KMS-11 (cell line): ENCODE results near the gene GUCA2B.

Source experiments
- H2AFZ ChIP-seq: fragments of 200-600 bp; sonication (generic); 2 replicates; pipeline ENCODE4 v1.6.1; 2016; ENCODE audit warnings: antibody characterized with exemption, mixed run types, low read depth
- H3K27ac ChIP-seq: fragments of 200-600 bp; sonication (generic); 2 replicates; pipeline ENCODE4 v1.6.1; 2016; ENCODE audit warnings: mild to moderate bottlenecking, mixed run types
- H3K27me3 ChIP-seq: fragments of 200-600 bp; sonication (generic); 2 replicates; pipeline ENCODE4 v1.6.1; 2017; ENCODE audit warnings: mild to moderate bottlenecking, low read depth, mixed run types, moderate library complexity; ENCODE audit not compliant: insufficient read depth
- H3K36me3 ChIP-seq: fragments of 200-600 bp; sonication (generic); 2 replicates; pipeline ENCODE4 v1.6.1; 2017; ENCODE audit warnings: mild to moderate bottlenecking, mixed run types; ENCODE audit not compliant: insufficient read depth
- H3K4me1 ChIP-seq: fragments of 200-600 bp; sonication (generic); 2 replicates; pipeline ENCODE4 v1.6.1; 2016; ENCODE audit warnings: mild to moderate bottlenecking, low read depth, mixed run types; ENCODE audit not compliant: poor library complexity, severe bottlenecking
- H3K4me2 ChIP-seq: fragments of 200-600 bp; sonication (generic); 2 replicates; pipeline ENCODE4 v1.7.0; 2016; ENCODE audit warnings: mild to moderate bottlenecking, mixed run types
- H3K4me3 ChIP-seq: fragments of 200-600 bp; sonication (generic); IDR thresholded peaks from 2 replicates; pipeline ENCODE4 v1.6.1; 2017; ENCODE audit warnings: low read depth, low read length, mixed read lengths; ENCODE audit not compliant: insufficient read depth
- H3K79me2 ChIP-seq: fragments of 200-600 bp; sonication (generic); 2 replicates; pipeline ENCODE4 v1.6.1; 2016; ENCODE audit warnings: low read depth, mixed run types; ENCODE audit not compliant: insufficient read depth
- H3K9ac ChIP-seq: fragments of 200-600 bp; sonication (generic); 2 replicates; pipeline ENCODE4 v1.6.1; 2016; ENCODE audit warnings: mild to moderate bottlenecking, mixed run types
- H4K20me1 ChIP-seq: fragments of 200-600 bp; sonication (generic); 2 replicates; pipeline ENCODE4 v1.6.1; 2016; ENCODE audit warnings: mild to moderate bottlenecking, mixed run types; ENCODE audit not compliant: insufficient read depth
- TF ChIP-seq, protein P1 (sequence below): fragments of 200-600 bp; sonication (generic); conservative IDR thresholded peaks from 2 replicates; pipeline ENCODE4 v1.6.1; 2017; ENCODE audit warnings: low read depth, mild to moderate bottlenecking, antibody characterized with exemption, low read length, moderate library complexity, mixed read lengths

GUCA2B gene

GRCh38 chr1:42168763-42169162 is 15.6 kb downstream of the GUCA2B start:
- no peaks in the 10 kb centered on the region for H3K27me3 ChIP-seq
- no peak overlapping the region for H3K27ac ChIP-seq
- no peak overlapping the region for H3K4me3 ChIP-seq
- H4K20me1 ChIP-seq = no peaks in the 10 kb centered on the region
- H3K4me2 ChIP-seq = no peak overlapping the region
- TF ChIP-seq, protein P1, sequence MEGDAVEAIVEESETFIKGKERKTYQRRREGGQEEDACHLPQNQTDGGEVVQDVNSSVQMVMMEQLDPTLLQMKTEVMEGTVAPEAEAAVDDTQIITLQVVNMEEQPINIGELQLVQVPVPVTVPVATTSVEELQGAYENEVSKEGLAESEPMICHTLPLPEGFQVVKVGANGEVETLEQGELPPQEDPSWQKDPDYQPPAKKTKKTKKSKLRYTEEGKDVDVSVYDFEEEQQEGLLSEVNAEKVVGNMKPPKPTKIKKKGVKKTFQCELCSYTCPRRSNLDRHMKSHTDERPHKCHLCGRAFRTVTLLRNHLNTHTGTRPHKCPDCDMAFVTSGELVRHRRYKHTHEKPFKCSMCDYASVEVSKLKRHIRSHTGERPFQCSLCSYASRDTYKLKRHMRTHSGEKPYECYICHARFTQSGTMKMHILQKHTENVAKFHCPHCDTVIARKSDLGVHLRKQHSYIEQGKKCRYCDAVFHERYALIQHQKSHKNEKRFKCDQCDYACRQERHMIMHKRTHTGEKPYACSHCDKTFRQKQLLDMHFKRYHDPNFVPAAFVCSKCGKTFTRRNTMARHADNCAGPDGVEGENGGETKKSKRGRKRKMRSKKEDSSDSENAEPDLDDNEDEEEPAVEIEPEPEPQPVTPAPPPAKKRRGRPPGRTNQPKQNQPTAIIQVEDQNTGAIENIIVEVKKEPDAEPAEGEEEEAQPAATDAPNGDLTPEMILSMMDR = no peak
- no peaks in the 10 kb centered on the region for H3K4me1 ChIP-seq
- no peak overlapping the region for H3K9ac ChIP-seq
- no peaks in the 10 kb centered on the region for H3K36me3 ChIP-seq
- H2AFZ ChIP-seq = no peak overlapping the region
- H3K79me2 ChIP-seq = no peaks in the 10 kb centered on the region

DNA sequence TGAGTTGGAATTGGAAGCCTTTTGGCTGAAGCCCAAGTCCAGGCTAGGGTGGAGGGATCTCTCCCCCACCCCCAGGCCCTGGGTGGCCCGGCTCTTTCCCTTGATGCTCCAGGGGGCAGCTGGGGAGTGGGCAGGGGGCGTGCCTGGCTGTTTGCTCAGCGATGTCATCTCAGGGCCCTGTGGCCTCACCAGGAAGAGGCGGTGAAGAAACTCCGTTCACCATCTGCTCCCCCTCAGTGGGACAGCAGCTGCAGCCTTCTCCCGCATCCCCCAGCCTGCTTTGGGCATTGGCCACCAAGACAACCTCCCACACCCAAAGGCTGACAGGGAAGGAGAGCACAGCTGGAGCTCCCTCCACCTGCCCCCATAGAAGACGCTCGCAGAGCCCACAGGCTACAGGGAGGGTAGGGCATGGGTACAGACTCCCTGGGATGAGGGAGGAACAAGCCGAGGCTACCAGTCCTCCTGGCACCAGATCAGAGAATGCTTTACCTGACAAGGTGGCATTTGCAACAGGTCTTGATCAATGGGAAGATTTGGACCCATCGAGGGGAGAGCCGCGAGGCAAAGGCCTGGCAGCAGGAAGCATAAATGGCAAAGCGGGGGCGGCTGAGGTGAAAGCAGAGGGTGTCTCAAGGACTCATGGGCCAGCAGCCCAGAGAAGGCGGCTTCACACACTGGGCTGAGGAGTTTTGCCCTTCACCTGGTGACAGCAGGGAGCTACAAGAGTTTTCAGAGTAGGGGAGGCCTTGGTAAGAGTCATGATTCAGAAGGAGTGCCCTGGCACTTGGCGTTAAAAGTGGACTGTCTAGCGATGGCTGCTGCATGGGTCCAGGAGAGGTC is 17.8 kb downstream of the GUCA2B start:
- Histone ChIP-seq H3K27ac (no peak overlapping the region), H3K4me3 (no peak overlapping the region), H3K79me2 (no peaks in the 10 kb centered on the region), H2AFZ (no peak overlapping the region), H3K27me3 (no peaks in the 10 kb centered on the region), H3K36me3 (no peaks in the 10 kb centered on the region), H3K4me1 (no peaks in the 10 kb centered on the region), H4K20me1 (no peaks in the 10 kb centered on the region), H3K9ac (no peak overlapping the region), H3K4me2 (no peak overlapping the region)
- TF ChIP-seq, protein P1 = no peak

GRCh38 chr1:42171679-42172266 is 18.6 kb downstream of the GUCA2B start:
- H3K4me2 ChIP-seq = no peak overlapping the region
- H3K4me3 ChIP-seq = no peak overlapping the region
- H3K27ac ChIP-seq = no peak overlapping the region
- H3K79me2 ChIP-seq = no peaks in the 10 kb centered on the region
- H4K20me1 ChIP-seq = no peaks in the 10 kb centered on the region
- TF ChIP-seq, protein P1 = no peak
- H3K4me1 ChIP-seq = no peaks in the 10 kb centered on the region
- no peak overlapping the region for H2AFZ ChIP-seq
- no peak overlapping the region for H3K9ac ChIP-seq
- no peaks in the 10 kb centered on the region for H3K27me3 ChIP-seq
- H3K36me3 ChIP-seq = no peaks in the 10 kb centered on the region

GRCh38 chr1:42172381-42173133 is 19.3 kb downstream of the GUCA2B start:
- Histone ChIP-seq H3K9ac (no peak overlapping the region), H3K79me2 (no peaks in the 10 kb centered on the region), H3K4me3 (no peak overlapping the region), H3K4me2 (no peak overlapping the region), H4K20me1 (no peaks in the 10 kb centered on the region), H3K27me3 (no peaks in the 10 kb centered on the region), H3K4me1 (no peaks in the 10 kb centered on the region), H3K27ac (no peak overlapping the region), H3K36me3 (no peaks in the 10 kb centered on the region), H2AFZ (no peak overlapping the region)
- TF ChIP-seq, protein P1 = no peak
